Transverse colon (tissue), 4 donors: ENCODE data around the gene AFAP1L2.

Source experiments
- CTCF ChIP-seq, 5 experiments: fragments of 200-600 bp in 3 of 5; fragments of 450-650 bp in 2 of 5; sonication (generic) in 3 of 5; IDR thresholded peaks; 1 replicate in 2 of 5; 2 replicates in 3 of 5; pipeline ENCODE4 v1.5.1; 2016 to 2017; ENCODE audit warnings: antibody characterized with exemption in 5 of 5, inconsistent platforms in 3 of 5, mild to moderate bottlenecking in 2 of 5, moderate library complexity in 1 of 5
- POLR2A ChIP-seq: fragments of 450-650 bp; IDR thresholded peaks from one replicate; pipeline ENCODE4 v1.6.1; 2016; ENCODE audit warnings: antibody characterized with exemption, mild to moderate bottlenecking, moderate library complexity
- POLR2AphosphoS5 ChIP-seq, 3 donors: sonication (generic); formaldehyde crosslinking; IDR thresholded peaks; one replicate each; pipeline ENCODE4 v1.6.1; 2016; ENCODE audit warnings: antibody characterized with exemption in 3 of 3

- TF ChIP-seq POLR2A (no peak), POLR2AphosphoS5 (IDR thresholded peaks at IDR 0.05) (no peak), CTCF (IDR thresholded peaks at IDR 0.05) (no peak)
These were observed 4.7 kb upstream of the AFAP1L2 start for GRCh38 chr10:114408968-114409444.
